HepG2 (cell line): ENCODE results near the gene AXIN2. TPM values are rescaled to one million over a fixed set of nuclear protein-coding genes. Genes with fewer than 3 reads are reported as not detected.

ENCODE experiments used
- HDAC6 ChIP-seq: fragments of 200-600 bp; sonication (generic); IDR thresholded peaks from 2 replicates; pipeline ENCODE4 v1.7.0; 2017; ENCODE audit warnings: mild to moderate bottlenecking, antibody characterized with exemption, low read length, low read depth
- HNF4G ChIP-seq, 2 experiments: sonication (generic) in 1 of 2; formaldehyde crosslinking in 1 of 2; IDR thresholded peaks; 2 replicates each; pipeline versions ENCODE4 v1.4.0 to v1.6.1; 2011 to 2020; ENCODE audit warnings: borderline replicate concordance in 2 of 2, low read depth in 2 of 2, mild to moderate bottlenecking in 2 of 2, low read length in 1 of 2, missing genetic modification reagents in 1 of 2, moderate library complexity in 1 of 2
- MAZ ChIP-seq, 2 experiments: sonication (generic) in 1 of 2; formaldehyde crosslinking in 1 of 2; IDR thresholded peaks; 2 replicates each; pipeline versions ENCODE4 v1.5.0 to v1.6.1; 2012 to 2020; ENCODE audit warnings: low read depth in 2 of 2, mild to moderate bottlenecking in 2 of 2, borderline replicate concordance in 1 of 2, improper control_type of control experiment in 1 of 2, low read length in 1 of 2, missing genetic modification reagents in 1 of 2, moderate library complexity in 1 of 2
- MIER3 ChIP-seq: IDR thresholded peaks from 2 replicates; pipeline ENCODE4 v1.6.1; 2016; ENCODE audit warnings: missing compliant biosample characterization, borderline replicate concordance
- SMC3 ChIP-seq: IDR thresholded peaks from 2 replicates; pipeline ENCODE4 v1.6.1; 2011; ENCODE audit warnings: low read length, improper control_type of control experiment
- ZFP82 ChIP-seq: sonication (generic); formaldehyde crosslinking; IDR thresholded peaks from 2 replicates; pipeline ENCODE4 v1.5.1; 2020; ENCODE audit warnings: mild to moderate bottlenecking, missing genetic modification reagents, borderline replicate concordance
- ZNF546 ChIP-seq: sonication (generic); formaldehyde crosslinking; conservative IDR thresholded peaks from 2 replicates; pipeline ENCODE4 v1.8.1; 2023; ENCODE audit warnings: mild to moderate bottlenecking, missing genetic modification reagents
- ZNF761 ChIP-seq: sonication (generic); formaldehyde crosslinking; conservative IDR thresholded peaks from 2 replicates; pipeline ENCODE4 v1.4.0; 2020; ENCODE audit warnings: mild to moderate bottlenecking, missing genetic modification reagents
- ZNF839 ChIP-seq: sonication (generic); formaldehyde crosslinking; IDR thresholded peaks from 2 replicates; pipeline ENCODE4 v1.4.0; 2020; ENCODE audit warnings: missing genetic modification reagents, mild to moderate bottlenecking, borderline replicate concordance
- polyA plus RNA-seq, 8 experiments: library from polyadenylated mRNA; depleted of rRNA in 3 of 8; stranded (reverse) in 7 of 8; unstranded in 1 of 8; fragments of >200 nt; fragmentation: Illumina TruSeq in 4 of 8; extraction: Trizol in 4 of 8; gene quantifications; 2 replicates each; pipeline versions ENCODE4 v1.2.1 to v1.2.3, GENCODE V29; 2011 to 2016; ENCODE audit warnings: low read depth in 4 of 8, missing spikeins in 1 of 8, mixed read lengths in 1 of 8; ENCODE audit not compliant: insufficient read depth in 1 of 8
- total RNA-seq, 5 experiments: library from RNA; depleted of rRNA; stranded (reverse); fragments of >200 nt; fragmentation: Illumina TruSeq; extraction: Trizol; gene quantifications; 2 replicates each; pipeline ENCODE4 v1.2.3, GENCODE V29; 2016; ENCODE audit warnings: low read depth in 1 of 5
- TF ChIP-seq, protein P1 (sequence below): sonication (generic); formaldehyde crosslinking; conservative IDR thresholded peaks from 2 replicates; pipeline ENCODE4 v1.8.1; 2023; ENCODE audit warnings: missing genetic modification reagents
- TF ChIP-seq, protein P2 (sequence below): sonication (generic); IDR thresholded peaks from 2 replicates; pipeline ENCODE4 v1.6.1; 2016; ENCODE audit warnings: low read depth, borderline replicate concordance
- TF ChIP-seq, protein P3 (sequence below): sonication (generic); formaldehyde crosslinking; IDR thresholded peaks from 2 replicates; pipeline ENCODE4 v1.4.0; 2020; ENCODE audit warnings: mild to moderate bottlenecking, missing genetic modification reagents
- TF ChIP-seq, protein P4 (sequence below): sonication (generic); formaldehyde crosslinking; IDR thresholded peaks from 2 replicates; pipeline ENCODE4 v1.8.0; 2022; ENCODE audit warnings: mild to moderate bottlenecking, missing genetic modification reagents, borderline replicate concordance
- TF ChIP-seq, protein P5 (sequence below): sonication (generic); formaldehyde crosslinking; IDR thresholded peaks from 2 replicates; pipeline ENCODE4 v1.5.1; 2020; ENCODE audit warnings: missing genetic modification reagents, mild to moderate bottlenecking, borderline replicate concordance
- TF ChIP-seq, protein P6 (sequence below): sonication (generic); formaldehyde crosslinking; IDR thresholded peaks from 2 replicates; pipeline ENCODE4 v1.9.0; 2021; ENCODE audit warnings: mild to moderate bottlenecking, missing genetic modification reagents

The AXIN2 gene
- total and polyA plus RNA-seq, 2 of the 13 experiments (the other 11 are each of a cell fraction or from before 2014, with no cell fraction given), result 58.6 to 63.4 TPM

DNA sequence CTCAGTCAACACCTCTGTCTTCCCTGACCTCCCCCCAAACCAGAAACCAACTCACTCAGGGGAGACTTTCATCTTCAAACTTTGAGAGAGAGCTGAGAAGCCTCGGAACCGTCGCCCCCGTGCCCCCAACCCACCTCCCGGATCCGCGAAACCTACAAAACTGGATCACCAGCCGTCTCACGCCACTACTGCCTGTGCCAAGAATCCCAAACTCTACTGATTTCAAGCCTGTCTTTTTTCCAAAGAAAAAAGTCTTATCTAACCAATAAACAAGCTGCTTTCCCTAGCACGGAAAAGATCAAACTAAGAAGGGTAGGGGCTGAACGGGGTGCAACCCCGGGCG, 2.0 kb downstream of the AXIN2 start (continued):
- 0 out of 2 replicates have a peak, but pooled peaks have one; percentile 27 for TF ChIP-seq HDAC6
- TF ChIP-seq SMC3, result no peak
- TF ChIP-seq, protein P1, sequence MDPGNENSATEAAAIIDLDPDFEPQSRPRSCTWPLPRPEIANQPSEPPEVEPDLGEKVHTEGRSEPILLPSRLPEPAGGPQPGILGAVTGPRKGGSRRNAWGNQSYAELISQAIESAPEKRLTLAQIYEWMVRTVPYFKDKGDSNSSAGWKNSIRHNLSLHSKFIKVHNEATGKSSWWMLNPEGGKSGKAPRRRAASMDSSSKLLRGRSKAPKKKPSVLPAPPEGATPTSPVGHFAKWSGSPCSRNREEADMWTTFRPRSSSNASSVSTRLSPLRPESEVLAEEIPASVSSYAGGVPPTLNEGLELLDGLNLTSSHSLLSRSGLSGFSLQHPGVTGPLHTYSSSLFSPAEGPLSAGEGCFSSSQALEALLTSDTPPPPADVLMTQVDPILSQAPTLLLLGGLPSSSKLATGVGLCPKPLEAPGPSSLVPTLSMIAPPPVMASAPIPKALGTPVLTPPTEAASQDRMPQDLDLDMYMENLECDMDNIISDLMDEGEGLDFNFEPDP, result peak; percentile 88; the same call in 1 of the 2 replicates
- no peak for TF ChIP-seq MAZ (IDR thresholded peaks at IDR 0.05; ENCODE audit: borderline replicate concordance, low read depth, low read length)
- no peak for TF ChIP-seq MAZ (CRISPR knock-in tag; IDR thresholded peaks at IDR 0.05; ENCODE audit: low read depth)
- TF ChIP-seq, protein P2, sequence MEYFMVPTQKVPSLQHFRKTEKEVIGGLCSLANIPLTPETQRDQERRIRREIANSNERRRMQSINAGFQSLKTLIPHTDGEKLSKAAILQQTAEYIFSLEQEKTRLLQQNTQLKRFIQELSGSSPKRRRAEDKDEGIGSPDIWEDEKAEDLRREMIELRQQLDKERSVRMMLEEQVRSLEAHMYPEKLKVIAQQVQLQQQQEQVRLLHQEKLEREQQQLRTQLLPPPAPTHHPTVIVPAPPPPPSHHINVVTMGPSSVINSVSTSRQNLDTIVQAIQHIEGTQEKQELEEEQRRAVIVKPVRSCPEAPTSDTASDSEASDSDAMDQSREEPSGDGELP, result no peak
- TF ChIP-seq, protein P3, sequence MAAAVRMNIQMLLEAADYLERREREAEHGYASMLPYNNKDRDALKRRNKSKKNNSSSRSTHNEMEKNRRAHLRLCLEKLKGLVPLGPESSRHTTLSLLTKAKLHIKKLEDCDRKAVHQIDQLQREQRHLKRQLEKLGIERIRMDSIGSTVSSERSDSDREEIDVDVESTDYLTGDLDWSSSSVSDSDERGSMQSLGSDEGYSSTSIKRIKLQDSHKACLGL (CRISPR knock-in tag), result no peak
- peak; percentile 73; the same call in 1 of the 2 replicates for TF ChIP-seq ZFP82 (CRISPR knock-in tag)
- no peak for TF ChIP-seq ZNF761 (CRISPR knock-in tag)
- TF ChIP-seq, protein P4, sequence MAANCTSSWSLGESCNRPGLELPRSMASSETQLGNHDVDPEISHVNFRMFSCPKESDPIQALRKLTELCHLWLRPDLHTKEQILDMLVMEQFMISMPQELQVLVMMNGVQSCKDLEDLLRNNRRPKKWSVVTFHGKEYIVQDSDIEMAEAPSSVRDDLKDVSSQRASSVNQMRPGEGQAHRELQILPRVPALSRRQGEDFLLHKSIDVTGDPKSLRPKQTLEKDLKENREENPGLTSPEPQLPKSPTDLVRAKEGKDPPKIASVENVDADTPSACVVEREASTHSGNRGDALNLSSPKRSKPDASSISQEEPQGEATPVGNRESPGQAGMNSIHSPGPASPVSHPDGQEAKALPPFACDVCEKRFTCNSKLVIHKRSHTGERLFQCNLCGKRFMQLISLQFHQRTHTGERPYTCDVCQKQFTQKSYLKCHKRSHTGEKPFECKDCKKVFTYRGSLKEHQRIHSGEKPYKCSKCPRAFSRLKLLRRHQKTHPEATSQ (CRISPR knock-in tag), result no peak
- TF ChIP-seq, protein P5, sequence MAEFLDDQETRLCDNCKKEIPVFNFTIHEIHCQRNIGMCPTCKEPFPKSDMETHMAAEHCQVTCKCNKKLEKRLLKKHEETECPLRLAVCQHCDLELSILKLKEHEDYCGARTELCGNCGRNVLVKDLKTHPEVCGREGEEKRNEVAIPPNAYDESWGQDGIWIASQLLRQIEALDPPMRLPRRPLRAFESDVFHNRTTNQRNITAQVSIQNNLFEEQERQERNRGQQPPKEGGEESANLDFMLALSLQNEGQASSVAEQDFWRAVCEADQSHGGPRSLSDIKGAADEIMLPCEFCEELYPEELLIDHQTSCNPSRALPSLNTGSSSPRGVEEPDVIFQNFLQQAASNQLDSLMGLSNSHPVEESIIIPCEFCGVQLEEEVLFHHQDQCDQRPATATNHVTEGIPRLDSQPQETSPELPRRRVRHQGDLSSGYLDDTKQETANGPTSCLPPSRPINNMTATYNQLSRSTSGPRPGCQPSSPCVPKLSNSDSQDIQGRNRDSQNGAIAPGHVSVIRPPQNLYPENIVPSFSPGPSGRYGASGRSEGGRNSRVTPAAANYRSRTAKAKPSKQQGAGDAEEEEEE (CRISPR knock-in tag), result no peak
- peak; percentile 53; the same call in 1 of the 2 replicates for TF ChIP-seq ZNF546 (CRISPR knock-in tag)
- TF ChIP-seq ZNF839 (CRISPR knock-in tag), result 0 out of 2 replicates have a peak, but pooled peaks have one; percentile 15
- TF ChIP-seq HNF4G (IDR thresholded peaks at IDR 0.05; ENCODE audit: borderline replicate concordance, low read depth, low read length), result no peak
- 0 out of 2 replicates have a peak, but pooled peaks have one; percentile 31 for TF ChIP-seq HNF4G (CRISPR knock-in tag; IDR thresholded peaks at IDR 0.05; ENCODE audit: borderline replicate concordance, low read depth)
- TF ChIP-seq MIER3 (CRISPR knock-in tag), result no peak
- TF ChIP-seq, protein P6, sequence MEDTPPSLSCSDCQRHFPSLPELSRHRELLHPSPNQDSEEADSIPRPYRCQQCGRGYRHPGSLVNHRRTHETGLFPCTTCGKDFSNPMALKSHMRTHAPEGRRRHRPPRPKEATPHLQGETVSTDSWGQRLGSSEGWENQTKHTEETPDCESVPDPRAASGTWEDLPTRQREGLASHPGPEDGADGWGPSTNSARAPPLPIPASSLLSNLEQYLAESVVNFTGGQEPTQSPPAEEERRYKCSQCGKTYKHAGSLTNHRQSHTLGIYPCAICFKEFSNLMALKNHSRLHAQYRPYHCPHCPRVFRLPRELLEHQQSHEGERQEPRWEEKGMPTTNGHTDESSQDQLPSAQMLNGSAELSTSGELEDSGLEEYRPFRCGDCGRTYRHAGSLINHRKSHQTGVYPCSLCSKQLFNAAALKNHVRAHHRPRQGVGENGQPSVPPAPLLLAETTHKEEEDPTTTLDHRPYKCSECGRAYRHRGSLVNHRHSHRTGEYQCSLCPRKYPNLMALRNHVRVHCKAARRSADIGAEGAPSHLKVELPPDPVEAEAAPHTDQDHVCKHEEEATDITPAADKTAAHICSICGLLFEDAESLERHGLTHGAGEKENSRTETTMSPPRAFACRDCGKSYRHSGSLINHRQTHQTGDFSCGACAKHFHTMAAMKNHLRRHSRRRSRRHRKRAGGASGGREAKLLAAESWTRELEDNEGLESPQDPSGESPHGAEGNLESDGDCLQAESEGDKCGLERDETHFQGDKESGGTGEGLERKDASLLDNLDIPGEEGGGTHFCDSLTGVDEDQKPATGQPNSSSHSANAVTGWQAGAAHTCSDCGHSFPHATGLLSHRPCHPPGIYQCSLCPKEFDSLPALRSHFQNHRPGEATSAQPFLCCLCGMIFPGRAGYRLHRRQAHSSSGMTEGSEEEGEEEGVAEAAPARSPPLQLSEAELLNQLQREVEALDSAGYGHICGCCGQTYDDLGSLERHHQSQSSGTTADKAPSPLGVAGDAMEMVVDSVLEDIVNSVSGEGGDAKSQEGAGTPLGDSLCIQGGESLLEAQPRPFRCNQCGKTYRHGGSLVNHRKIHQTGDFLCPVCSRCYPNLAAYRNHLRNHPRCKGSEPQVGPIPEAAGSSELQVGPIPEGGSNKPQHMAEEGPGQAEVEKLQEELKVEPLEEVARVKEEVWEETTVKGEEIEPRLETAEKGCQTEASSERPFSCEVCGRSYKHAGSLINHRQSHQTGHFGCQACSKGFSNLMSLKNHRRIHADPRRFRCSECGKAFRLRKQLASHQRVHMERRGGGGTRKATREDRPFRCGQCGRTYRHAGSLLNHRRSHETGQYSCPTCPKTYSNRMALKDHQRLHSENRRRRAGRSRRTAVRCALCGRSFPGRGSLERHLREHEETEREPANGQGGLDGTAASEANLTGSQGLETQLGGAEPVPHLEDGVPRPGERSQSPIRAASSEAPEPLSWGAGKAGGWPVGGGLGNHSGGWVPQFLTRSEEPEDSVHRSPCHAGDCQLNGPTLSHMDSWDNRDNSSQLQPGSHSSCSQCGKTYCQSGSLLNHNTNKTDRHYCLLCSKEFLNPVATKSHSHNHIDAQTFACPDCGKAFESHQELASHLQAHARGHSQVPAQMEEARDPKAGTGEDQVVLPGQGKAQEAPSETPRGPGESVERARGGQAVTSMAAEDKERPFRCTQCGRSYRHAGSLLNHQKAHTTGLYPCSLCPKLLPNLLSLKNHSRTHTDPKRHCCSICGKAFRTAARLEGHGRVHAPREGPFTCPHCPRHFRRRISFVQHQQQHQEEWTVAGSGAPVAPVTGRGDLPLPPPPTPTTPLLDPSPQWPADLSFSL (CRISPR knock-in tag), result no peak
